Measurements from ENCODE around the gene GATC.

DNA sequence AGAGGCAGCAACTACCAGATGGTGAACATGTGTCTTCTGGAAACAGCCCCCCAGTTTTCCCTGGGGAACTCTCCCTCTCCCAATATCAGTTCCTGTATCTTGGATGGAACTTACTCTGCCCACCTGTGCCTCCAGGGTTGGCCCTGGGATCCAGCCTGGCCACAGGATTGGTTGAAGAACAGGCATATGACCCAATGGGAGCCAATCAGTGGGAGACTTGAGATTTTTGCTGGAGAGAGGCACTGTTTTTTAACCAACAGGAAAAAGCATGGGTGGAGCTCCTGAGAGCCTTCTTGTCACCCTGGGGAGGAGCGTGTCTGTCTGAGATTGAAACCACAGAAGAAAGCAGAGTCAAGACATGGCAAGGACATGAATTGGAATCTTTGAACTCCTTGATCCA is 42.0 kb upstream of the GATC start:
- TF ChIP-seq CTCF (conservative IDR thresholded peaks at IDR 0.05; ENCODE audit: low read length) (no peak), EZH2phosphoT487 (IDR thresholded peaks at IDR 0.05; ENCODE audit: borderline replicate concordance, low read depth, low read length) (no peak)

Measured in OCI-LY7 (cell line).